ENCODE data around the gene KCNMB4. TPM values are rescaled to one million over a fixed set of nuclear protein-coding genes. Genes with fewer than 3 reads are reported as not detected.

The KCNMB4 gene
- total and polyA plus RNA-seq, 2 of the 4 experiments (the other 2 are of a cell fraction) = 0.90 to 1.1 TPM

GRCh38 chr12:70366581-70367257 is 629 bp downstream of the KCNMB4 start:
- no peak overlapping the region for H3K23ac ChIP-seq (ENCODE audit: low read depth, low read length)
- peak overlapping the region; percentile 85 for H2AFZ ChIP-seq (replicated peaks; ENCODE audit: low read length, poor library complexity)
- no peaks in the 10 kb centered on the region for H4K20me1 ChIP-seq (ENCODE audit: insufficient read depth, low read length)
- peaks cover 15% of the 10 kb centered on the region; the same call in 1 of the 2 replicates for H3K27me3 ChIP-seq (ENCODE audit: control insufficient read depth, insufficient read depth, low read length)
- H2AK9ac ChIP-seq (replicated peaks; ENCODE audit: low read depth, low read length, poor library complexity) = peak overlapping the region; percentile 45
- H3K36me3 ChIP-seq (ENCODE audit: control insufficient read depth, insufficient read depth, low read length) = no peaks in the 10 kb centered on the region
- H3K4me3 ChIP-seq (ENCODE audit: insufficient read depth, low read depth, low read length) = peak overlapping the region; percentile 85
- no peak overlapping the region for H2BK15ac ChIP-seq (ENCODE audit: low read depth, low read length)
- H2BK5ac ChIP-seq (ENCODE audit: low read depth, low read length, poor library complexity, severe bottlenecking) = no peak overlapping the region
- H3K14ac ChIP-seq (replicated peaks; ENCODE audit: low read depth, low read length) = no peak overlapping the region
- no peak overlapping the region for H3K4ac ChIP-seq (ENCODE audit: low read depth, low read length)
- H2BK120ac ChIP-seq (ENCODE audit: low read depth, low read length) = no peak overlapping the region
- H3K4me2 ChIP-seq (ENCODE audit: low read depth, low read length) = peak overlapping the region; percentile 94
- no peak overlapping the region for H4K5ac ChIP-seq (ENCODE audit: low read depth, low read length)
- in situ Hi-C loops (cut with MboI; ENCODE audit: low sequenced_read_pairs) (no loop called here), dilution Hi-C loops (cut with HindIII; ENCODE audit: low sequenced_read_pairs, unreplicated experiment) (no loop called here), intact Hi-C loops (cut with micrococcal nuclease) (loop anchor here (2.0 to 5.0 kb wide), 2 partner anchors 124 to 379 kb away; partner anchors contain the start of gene CNOT2)
- TF ChIP-seq RFX5 (IDR thresholded peaks at IDR 0.05; ENCODE audit: low read depth, low read length) (no peak), POLR2A (IDR thresholded peaks at IDR 0.05; ENCODE audit: low read depth, low read length) (no peak), MAZ (IDR thresholded peaks at IDR 0.05; ENCODE audit: borderline replicate concordance, low read depth, low read length) (no peak), MAFK (IDR thresholded peaks at IDR 0.05; ENCODE audit: low read depth, low read length) (no peak), RCOR1 (IDR thresholded peaks at IDR 0.05; ENCODE audit: insufficient replicate concordance, low read length) (no peak), CHD1 (IDR thresholded peaks at IDR 0.05; ENCODE audit: low read depth, low read length) (no peak)
- no peaks in the 10 kb centered on the region for H3K9me3 ChIP-seq (ENCODE audit: control insufficient read depth, insufficient read depth, low read length)
- H2AK5ac ChIP-seq (ENCODE audit: low read depth, low read length) = no peak overlapping the region
- peak; percentile 45 for ATAC-seq (ENCODE audit: low read depth)
- no peak overlapping the region for H4K91ac ChIP-seq (ENCODE audit: insufficient read depth, low read depth, low read length)
- H3K56ac ChIP-seq (ENCODE audit: extremely low read depth, insufficient read depth, low read length) = no peak overlapping the region
- H3K79me1 ChIP-seq (ENCODE audit: low read depth in 1 of 2, low read length in 2 of 2) = no peaks in the 10 kb centered on the region
- peak overlapping the region in 1 of 2 experiments; percentile 5; a peak in 1 of 4 replicates for H4K8ac ChIP-seq (ENCODE audit: low read depth in 2 of 2, low read length in 2 of 2)
- no peak overlapping the region for H2BK20ac ChIP-seq (ENCODE audit: low read depth, low read length)
- H3K27ac ChIP-seq (ENCODE audit: insufficient read depth, low read length) = no peak overlapping the region
- ChIA-PET CTCF (no interaction called here), POLR2A (ENCODE audit: unreplicated experiment) (no interaction called here)
- whole genome bisulfite sequencing, 2 experiments (ENCODE audit: extremely low coverage in 2 of 2, insufficient read length in 1 of 2) = 0% methylated on average over 27 of the region's 69 CpGs; no CpG with 5 or more reads in 1 of the 2 experiments
- H3K9ac ChIP-seq (ENCODE audit: low read depth, low read length) = no peak overlapping the region
- H3K9me1 ChIP-seq (ENCODE audit: insufficient read depth, low read length) = no peaks in the 10 kb centered on the region
- H3K4me1 ChIP-seq (ENCODE audit: control insufficient read depth, insufficient read depth, low read length) = peaks cover 3% of the 10 kb centered on the region; the same call in 1 of the 2 replicates
- DNase-seq = peak; percentile 31
- BruUV-seq (replicated peaks) = no TSS peak
- no peak overlapping the region for H3K18ac ChIP-seq (ENCODE audit: low read depth, low read length)
